GM18498 (cell line): ENCODE measurements around the gene CCDC127.
"Not testable (repeated sequence)": the region's sequence is repeated elsewhere in the genome, so short reads cannot be mapped to it uniquely, and the experiment has no call there.

Experiments
- ATAC-seq: cut with Tn5 transposase; IDR thresholded peaks from one replicate; pipeline ENCODE4 v1.9.1; 2021; ENCODE audit warnings: mild to moderate bottlenecking, moderate library complexity; ENCODE audit not compliant: unreplicated experiment

The CCDC127 gene

GRCh38 chr5:174876-175465 is 43.0 kb downstream of the CCDC127 start:
- no peak for ATAC-seq

- no peak for ATAC-seq
Observed at GRCh38 chr5:174291-174600, 43.7 kb downstream of the CCDC127 start.

GRCh38 chr5:173392-174290 is 44.3 kb downstream of the CCDC127 start:
- no peak for ATAC-seq

- no peak for ATAC-seq
Observed at GRCh38 chr5:172841-173251, 45.1 kb downstream of the CCDC127 start.

- ATAC-seq, result no peak
Observed at GRCh38 chr5:172421-172820, 45.5 kb downstream of the CCDC127 start.

- ATAC-seq, result no peak
Observed at GRCh38 chr5:171801-172331, 46.1 kb downstream of the CCDC127 start.

- no peak for ATAC-seq
Observed at GRCh38 chr5:170971-171800, 46.8 kb downstream of the CCDC127 start.

GRCh38 chr5:169728-170094 is 48.2 kb downstream of the CCDC127 start:
- ATAC-seq, result no peak

GRCh38 chr5:169071-169727 is 48.8 kb downstream of the CCDC127 start:
- ATAC-seq, result no peak

GRCh38 chr5:167982-168660 is 49.8 kb downstream of the CCDC127 start:
- ATAC-seq, result no peak

- ATAC-seq, result no peak
Observed at GRCh38 chr5:167511-167910, 50.4 kb downstream of the CCDC127 start.

- no peak for ATAC-seq
Observed at GRCh38 chr5:166441-167372, 51.2 kb downstream of the CCDC127 start.

GRCh38 chr5:164783-165182 is 53.2 kb downstream of the CCDC127 start:
- ATAC-seq, result not testable (repeated sequence)

- ATAC-seq, result no peak
Observed at GRCh38 chr5:164244-164643, 53.7 kb downstream of the CCDC127 start.

- no peak for ATAC-seq
Observed at GRCh38 chr5:163841-164240, 54.1 kb downstream of the CCDC127 start.

GRCh38 chr5:163338-163620 is 54.7 kb downstream of the CCDC127 start:
- ATAC-seq, result no peak

- no peak for ATAC-seq
Observed at GRCh38 chr5:162565-163337, 55.2 kb downstream of the CCDC127 start.

GRCh38 chr5:162190-162564 is 55.8 kb downstream of the CCDC127 start:
- no peak for ATAC-seq

- ATAC-seq, result no peak
Observed at GRCh38 chr5:161803-162110, 56.2 kb downstream of the CCDC127 start.
